Heart right ventricle (tissue), 16 donors: ENCODE measurements around the gene NALCN. TPM values are rescaled to one million over a fixed set of nuclear protein-coding genes. Genes with fewer than 3 reads are reported as not detected.

Source experiments
- ATAC-seq, 8 donors: fragments of 200-7000 bp; cut with Tn5 transposase; one replicate each; pipeline ENCODE4 v1.9.1; 2020; ENCODE audit warnings: mild to moderate bottlenecking in 8 of 8, moderate library complexity in 8 of 8, moderate number of reproducible peaks in 1 of 8
- DNase-seq, 2 donors: peaks; one replicate each; pipeline ENCODE4 v3.0.0-alpha.2; 2020
- H3K27ac ChIP-seq, 10 donors: fragments of 200-600 bp; sonication (generic) in 2 of 10; one replicate each; pipeline versions ENCODE4 v1.5.0 to v1.8.0; 2020 to 2022; ENCODE audit warnings: mild to moderate bottlenecking in 3 of 10
- H3K27me3 ChIP-seq, 7 donors: fragments of 200-600 bp; one replicate each; pipeline ENCODE4 v1.8.0; 2021 to 2022; ENCODE audit warnings: mild to moderate bottlenecking in 2 of 7
- H3K36me3 ChIP-seq, 9 donors: fragments of 200-600 bp; sonication (generic) in 1 of 9; one replicate each; pipeline versions ENCODE4 v1.5.0 to v1.8.0; 2020 to 2022; ENCODE audit warnings: mild to moderate bottlenecking in 2 of 9
- H3K4me1 ChIP-seq, 9 donors: fragments of 200-600 bp; sonication (generic) in 1 of 9; one replicate each; pipeline versions ENCODE4 v1.5.0 to v1.8.0; 2020 to 2022; ENCODE audit warnings: mild to moderate bottlenecking in 4 of 9
- H3K4me3 ChIP-seq, 10 donors: fragments of 200-600 bp; sonication (generic) in 2 of 10; one replicate each; pipeline versions ENCODE4 v1.5.0 to v1.8.0; 2020 to 2022; ENCODE audit warnings: mild to moderate bottlenecking in 7 of 10, moderate library complexity in 2 of 10
- H3K9me3 ChIP-seq, 11 donors: fragments of 200-600 bp in 10 of 11; sonication (generic) in 2 of 11; one replicate each; pipeline versions ENCODE4 v1.5.0 to v1.8.0; 2013 to 2022; ENCODE audit warnings: mild to moderate bottlenecking in 2 of 11, control low read depth in 1 of 11, moderate library complexity in 1 of 11
- CTCF ChIP-seq, 9 donors: fragments of 200-600 bp; sonication (generic) in 2 of 9; IDR thresholded peaks; one replicate each; pipeline versions ENCODE4 v1.5.0 to v1.8.0; 2021 to 2022; ENCODE audit warnings: antibody characterized with exemption in 9 of 9, mild to moderate bottlenecking in 5 of 9, moderate library complexity in 1 of 9
- WGBS, 2 donors: extraction: QIAGEN DNeasy Blood & Tissue Kit; methylation state at CpG; one replicate each; pipeline ENCODE4 v1.1.7; 2013; ENCODE audit warnings: inconsistent platforms in 1 of 2; 5-methylcytosine and 5-hydroxymethylcytosine counted together
- intact Hi-C, 10 donors: fragments of 100-400 bp; cut with DNase I; formaldehyde crosslinking; loops; one replicate each; pipeline versions ENCODE4 v1.11.1 to v1.14.2; 2022
- polyA plus RNA-seq, 2 donors: library from polyadenylated mRNA; stranded (reverse); fragments of 200-250 nt; gene quantifications; one replicate each; pipeline ENCODE4 v1.2.3, GENCODE V29; 2013
- total RNA-seq, 10 donors: library from RNA; stranded (reverse); fragmentation: NEBNext Ultra II Directional in 3 of 10; extraction: Animal tissue kit (Norgen Biotek cat#: 25700) in 3 of 10; gene quantifications; one replicate each; pipeline versions ENCODE4 v1.2.1 to v1.2.4, GENCODE V29; 2021 to 2023
- donor health status: Arrhythmogenic right ventricular cardiomyopathy.
- donor health status: ischemic (EF 13 %, LVEDD 7.1; RV severe dilation, severe dysfunction).
- donor health status: healthy with polysubstance abuse.
- donor health status: DM: no; HTN: yes; CAD: no.
- donor health status: DM: no; HTN: no; CAD: no.
- donor health status: ischemic (EF 25% LVEDD 6.9; RV normal size, moderate dysfunction).
- donor health status: ischemic (EF 25% LVEDD 5.7; RV mildly dilated, moderate dysfunction).
- donor health status: healthy.
- donor health status: DM: yes; HTN: yes; CAD: no.
- donor health status: Ischemic cardiomyopathy.
- donor health status: ischemic (EF 35%, LVEDD 5.7; RV mildly dilated, moderate dysfunction).
- donor health status: nonischemic (EF 11% LVEDD 7.7; RV severe dilation, severe dysfunction).
- donor health status: DM: yes; HTN: yes; CAD: no.
- donor health status: PGD.
- donor health status: ischemic (EF 29% LVEDD 5.4; RV normal size, mild dysfunction).
- donor health status: nonischemic (EF 23%, LVEDD 6.1; RV moderate dilation, normal function).

Gene NALCN
- total and polyA plus RNA-seq, 12 donors, result 0.01 to 9.3 (median 7.8) TPM

GRCh38 chr13:101179021-101179420 lies 237.3 kb downstream of the NALCN start:
- H3K4me3 ChIP-seq, result no peak overlapping the region
- H3K27me3 ChIP-seq, result peaks cover 0 to 5% (median 0%) of the 10 kb centered on the region in 7 donors
- H3K4me1 ChIP-seq, result no peaks in the 10 kb centered on the region
- DNase-seq, result no peak
- 83 to 85% methylated on average over 4 of the region's 4 CpGs for WGBS, 2 donors
- no peak for TF ChIP-seq CTCF (IDR thresholded peaks at IDR 0.05)
- no peaks in the 10 kb centered on the region for H3K36me3 ChIP-seq
- intact Hi-C loops, result no loop called here
- no peaks in the 10 kb centered on the region for H3K9me3 ChIP-seq
- ATAC-seq, result no peak
- H3K27ac ChIP-seq, result no peak overlapping the region

GRCh38 chr13:101178406-101178805 lies 237.9 kb downstream of the NALCN start:
- Histone ChIP-seq H3K4me1 (no peaks in the 10 kb centered on the region), H3K4me3 (no peak overlapping the region), H3K36me3 (no peaks in the 10 kb centered on the region), H3K27ac (no peak overlapping the region), H3K27me3 (peaks cover 0 to 5% (median 0%) of the 10 kb centered on the region in 7 donors), H3K9me3 (no peaks in the 10 kb centered on the region)
- ATAC-seq, result no peak
- TF ChIP-seq CTCF (IDR thresholded peaks at IDR 0.05), result no peak
- no peak for DNase-seq
- 61 to 69% methylated on average over 4 of the region's 4 CpGs for WGBS, 2 donors
- intact Hi-C loops, result no loop called here

- intact Hi-C loops, result loop anchor here in 1 of 10 donors (5.0 kb wide), 1 partner anchor 48 kb away; no protein-coding TSS in a partner anchor
- no peak for TF ChIP-seq CTCF (IDR thresholded peaks at IDR 0.05)
- no peaks in the 10 kb centered on the region for H3K36me3 ChIP-seq
- H3K4me1 ChIP-seq, result no peaks in the 10 kb centered on the region
- H3K27ac ChIP-seq, result no peak overlapping the region
- DNase-seq (no peak), ATAC-seq (no peak)
- H3K9me3 ChIP-seq, result peaks cover 0 to 8% (median 0%) of the 10 kb centered on the region in 11 donors
- no peak overlapping the region for H3K4me3 ChIP-seq
- no peaks in the 10 kb centered on the region for H3K27me3 ChIP-seq
- 78 to 79% methylated on average over 2 of the region's 2 CpGs for WGBS, 2 donors
These were observed 246.0 kb downstream of the NALCN start for GRCh38 chr13:101170306-101170705.

GRCh38 chr13:101157261-101157660 lies 259.0 kb downstream of the NALCN start:
- Histone ChIP-seq H3K9me3 (no peaks in the 10 kb centered on the region), H3K27ac (no peak overlapping the region), H3K27me3 (peaks cover 0 to 2% (median 0%) of the 10 kb centered on the region in 7 donors), H3K36me3 (no peaks in the 10 kb centered on the region), H3K4me3 (no peak overlapping the region), H3K4me1 (peaks cover 0 to 2% (median 0%) of the 10 kb centered on the region in 9 donors)
- intact Hi-C loops, result loop anchor here in 3 of 10 donors (10.0 kb wide), 2 partner anchors 318 to 758 kb away; no protein-coding TSS in a partner anchor
- 3 to 7% methylated on average over 1 of the region's 1 CpG for WGBS, 2 donors
- ATAC-seq (no peak), DNase-seq (no peak)
- no peak for TF ChIP-seq CTCF (IDR thresholded peaks at IDR 0.05)
